ENCODE data around the gene STX17. TPM values are rescaled to one million over a fixed set of nuclear protein-coding genes. Genes with fewer than 3 reads are reported as not detected.
"Not testable (repeated sequence)": the region's sequence is repeated elsewhere in the genome, so short reads cannot be mapped to it uniquely, and the experiment has no call there.

The STX17 gene
- 11.0 TPM for polyA plus RNA-seq (2013, experiment 1 of 2; ENCODE audit: insufficient read length)
- 11.0 TPM for polyA plus RNA-seq (2013, experiment 2 of 2; ENCODE audit: insufficient read length)

- DNase-seq = peak; percentile 71
Measured at GRCh38 chr9:99906403-99907207, at the start of gene STX17. Gene STX17 (plus strand): TSS chr9:99906654. CDS start chr9:99915240, 8,586 bp downstream.

- not testable (repeated sequence) for DNase-seq
Measured at GRCh38 chr9:99857576-99857975, 48.9 kb upstream of the STX17 start.

GRCh38 chr9:99858087-99858486 is 48.4 kb upstream of the STX17 start:
- DNase-seq = no peak

GRCh38 chr9:99859243-99859980 is 47.0 kb upstream of the STX17 start:
- peak; percentile 27 for DNase-seq

- no peak for DNase-seq
Measured at GRCh38 chr9:99860266-99860665, 46.2 kb upstream of the STX17 start.

GRCh38 chr9:99863955-99864354 is 42.5 kb upstream of the STX17 start:
- no peak for DNase-seq

GRCh38 chr9:99866398-99866797 is 40.1 kb upstream of the STX17 start:
- DNase-seq = no peak

DNA sequence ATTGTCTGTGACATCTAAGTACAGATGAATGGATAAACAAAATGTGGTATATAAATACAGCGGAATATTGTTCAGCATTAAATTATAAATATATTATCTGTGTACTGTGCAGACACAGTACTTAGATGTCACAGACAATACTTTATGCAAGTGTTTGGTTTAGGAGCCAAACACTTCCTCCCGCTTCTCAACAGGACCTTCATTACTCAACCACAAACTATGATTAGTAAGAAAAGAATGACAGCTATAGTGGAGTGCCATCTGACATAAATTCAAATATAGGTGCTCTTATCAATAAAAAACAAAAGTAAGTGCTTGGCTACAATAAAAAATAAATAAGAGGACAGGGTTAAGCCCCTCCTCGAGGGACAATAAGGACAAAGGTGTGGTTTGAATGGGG is 38.9 kb upstream of the STX17 start:
- peak; percentile 32 for DNase-seq

DNA sequence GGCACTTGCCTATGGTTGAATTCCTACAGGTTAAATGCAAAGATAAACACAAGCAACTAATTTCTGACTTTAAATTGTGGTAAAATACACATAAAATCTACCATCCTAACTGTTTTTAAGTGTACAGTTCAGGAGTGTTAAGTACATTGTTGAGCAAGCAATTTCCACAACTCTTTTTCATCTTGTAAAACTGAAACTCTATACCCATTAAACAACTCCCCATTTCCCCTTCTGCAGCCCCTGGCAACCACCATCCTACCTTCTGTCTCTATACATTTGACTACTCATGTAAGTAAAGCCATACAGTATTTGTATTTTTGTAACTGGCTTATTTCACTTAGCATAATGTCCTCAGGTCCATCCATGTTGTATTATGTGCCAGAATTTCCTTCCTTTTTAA is 38.5 kb upstream of the STX17 start:
- no peak for DNase-seq

- DNase-seq = no peak
Measured at GRCh38 chr9:99868845-99869244, 37.6 kb upstream of the STX17 start.

DNA sequence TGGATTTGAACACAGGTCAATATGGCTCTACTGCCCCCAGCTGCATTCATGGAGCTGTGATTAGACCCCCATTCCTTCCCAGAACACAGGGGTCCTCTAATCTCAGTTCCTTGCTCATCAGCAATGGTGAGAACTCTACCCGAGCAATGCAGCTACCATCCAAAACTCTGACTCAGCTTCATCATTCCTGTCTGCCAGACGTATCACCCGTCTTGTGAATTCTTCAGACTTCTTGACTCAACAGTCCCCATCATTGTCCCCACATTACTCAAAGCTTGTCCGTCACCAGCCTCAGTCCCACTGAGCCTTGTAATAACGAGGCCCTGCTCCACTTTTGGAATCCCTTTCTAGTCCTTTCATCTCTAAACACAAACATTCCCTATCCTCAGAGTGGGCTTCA is 36.3 kb upstream of the STX17 start:
- peak; percentile 53 for DNase-seq

GRCh38 chr9:99873531-99873930 is 32.9 kb upstream of the STX17 start:
- DNase-seq = peak; percentile 44

DNA sequence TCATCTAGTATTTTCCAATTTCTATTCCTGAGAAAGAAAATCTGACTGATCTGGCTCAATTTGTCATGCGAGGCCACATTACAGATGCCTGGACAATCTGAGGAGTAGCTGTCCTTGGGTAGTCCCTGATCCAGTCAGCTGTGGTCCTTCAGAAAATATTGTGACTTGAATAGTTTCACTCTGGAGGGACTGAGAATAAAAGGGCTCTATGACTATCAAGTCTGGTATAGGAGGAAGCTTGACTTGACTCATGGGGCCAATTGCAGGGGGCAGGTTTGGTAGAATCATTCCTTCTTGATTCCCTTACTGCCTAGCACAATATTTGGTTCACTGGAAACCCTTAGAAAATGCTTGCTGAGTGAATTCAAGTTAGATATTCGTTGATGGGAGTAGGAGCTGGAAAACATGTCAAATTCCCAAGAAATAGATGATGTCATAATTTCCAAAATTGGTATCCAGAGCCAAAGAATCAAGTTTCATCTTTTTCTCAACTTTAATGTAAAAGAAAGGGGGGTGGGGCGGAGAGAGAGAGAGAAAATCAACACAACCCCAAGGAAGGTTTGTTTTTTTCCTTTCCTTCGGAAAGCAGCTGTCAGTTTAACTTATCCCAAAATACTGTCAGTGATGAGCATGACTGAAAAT is 32.4 kb upstream of the STX17 start:
- no peak for DNase-seq

DNA sequence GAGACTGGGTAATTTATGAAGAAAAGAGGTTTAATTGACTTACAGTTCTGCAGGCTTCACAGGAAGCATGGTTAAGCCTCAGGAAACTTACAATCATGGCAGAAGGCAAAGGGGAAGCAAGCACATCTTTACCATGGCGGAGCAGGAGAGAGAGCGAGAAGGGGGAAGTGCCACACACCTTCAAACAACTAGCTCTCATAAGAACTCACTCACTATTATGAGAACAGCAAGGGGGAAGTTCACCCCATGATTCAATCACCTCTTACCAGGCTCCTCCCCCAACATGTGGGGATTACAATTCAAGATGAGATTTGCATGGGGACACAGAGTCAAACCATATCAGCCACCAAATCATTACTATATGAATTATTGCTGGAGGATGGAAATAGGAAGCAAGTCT is 30.3 kb upstream of the STX17 start:
- no peak for DNase-seq

DNA sequence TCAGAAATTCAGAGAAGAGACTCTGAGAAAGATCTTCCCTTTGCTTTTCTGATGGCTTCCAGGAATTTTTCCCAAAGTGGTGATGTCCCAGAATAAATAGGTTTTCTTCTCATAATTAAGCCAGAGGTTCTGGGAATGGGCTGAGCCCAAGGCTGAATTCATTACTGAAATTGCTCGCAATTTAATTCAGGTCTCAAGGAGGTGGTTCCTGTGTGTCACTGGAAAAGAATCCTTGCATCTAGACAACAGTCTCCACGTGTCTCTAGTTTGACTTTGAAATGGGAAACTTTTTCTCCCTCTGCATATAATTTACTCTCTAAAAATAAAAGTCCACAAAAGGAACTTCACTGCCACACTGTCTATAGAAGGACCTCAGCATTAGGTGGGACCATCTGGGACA is 27.8 kb upstream of the STX17 start:
- peak; percentile 37 for DNase-seq

- DNase-seq = no peak
Measured at GRCh38 chr9:99881769-99882168, 24.7 kb upstream of the STX17 start.

DNA sequence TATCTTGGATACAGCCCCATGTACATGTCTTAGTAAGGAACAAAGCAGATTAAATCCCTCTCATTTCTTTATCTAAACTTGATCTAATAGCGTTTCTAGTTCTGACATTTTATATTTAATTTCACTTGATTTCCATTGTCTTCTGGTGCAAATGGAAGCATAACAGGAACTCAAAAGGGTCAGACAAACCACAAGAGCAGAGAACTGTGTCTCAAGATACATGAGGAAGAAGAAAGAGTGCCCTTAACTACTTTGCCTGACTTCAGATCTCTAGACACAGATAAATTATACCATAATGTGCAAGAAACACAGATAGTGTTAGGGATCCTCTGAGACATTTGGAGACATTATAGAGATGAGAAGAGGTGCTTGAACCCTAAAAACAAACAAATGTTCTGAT is 20.7 kb upstream of the STX17 start:
- no peak for DNase-seq

DNA sequence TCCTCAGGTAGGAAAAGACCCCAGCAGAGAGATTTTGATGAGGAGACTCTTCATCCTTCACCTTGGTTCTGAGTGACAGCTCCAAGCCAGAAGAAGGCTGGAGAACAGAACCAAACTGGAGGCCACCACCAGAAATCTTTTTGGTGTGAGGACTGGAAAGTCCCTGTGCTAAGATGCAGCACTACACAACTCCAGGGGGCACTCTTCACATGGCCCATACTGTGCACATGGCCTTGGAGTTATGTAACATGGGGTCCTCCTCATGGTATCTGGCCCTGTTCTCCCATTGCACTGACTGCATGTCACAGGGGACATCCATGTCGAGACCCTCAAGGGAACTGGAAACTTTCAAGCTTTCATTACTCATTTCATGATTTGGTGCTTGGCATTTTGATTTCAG is 17.3 kb upstream of the STX17 start:
- DNase-seq = no peak

GRCh38 chr9:99894826-99895225 is 11.6 kb upstream of the STX17 start:
- DNase-seq = no peak

DNA sequence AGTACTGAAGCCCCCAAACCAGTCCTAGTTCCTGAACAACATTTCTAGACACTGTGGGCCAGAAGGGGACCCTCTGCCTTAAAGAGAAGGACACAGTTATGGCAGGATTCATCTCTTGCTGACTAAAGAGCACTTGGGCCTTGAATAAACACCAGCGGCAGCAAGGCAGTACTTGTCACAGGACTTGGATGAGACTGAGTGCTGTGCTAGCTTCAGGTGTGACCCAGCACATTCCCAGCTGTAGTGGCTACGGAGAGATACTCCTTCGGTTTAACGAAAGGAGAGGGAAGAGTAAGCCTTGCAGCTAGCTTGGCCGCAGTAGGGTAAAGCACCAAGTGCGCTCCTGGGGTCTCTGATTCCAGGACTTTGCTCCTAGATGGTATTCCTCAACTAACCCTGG is 10.9 kb upstream of the STX17 start:
- DNase-seq = no peak

GRCh38 chr9:99896119-99896518 is 10.3 kb upstream of the STX17 start:
- DNase-seq = no peak

DNA sequence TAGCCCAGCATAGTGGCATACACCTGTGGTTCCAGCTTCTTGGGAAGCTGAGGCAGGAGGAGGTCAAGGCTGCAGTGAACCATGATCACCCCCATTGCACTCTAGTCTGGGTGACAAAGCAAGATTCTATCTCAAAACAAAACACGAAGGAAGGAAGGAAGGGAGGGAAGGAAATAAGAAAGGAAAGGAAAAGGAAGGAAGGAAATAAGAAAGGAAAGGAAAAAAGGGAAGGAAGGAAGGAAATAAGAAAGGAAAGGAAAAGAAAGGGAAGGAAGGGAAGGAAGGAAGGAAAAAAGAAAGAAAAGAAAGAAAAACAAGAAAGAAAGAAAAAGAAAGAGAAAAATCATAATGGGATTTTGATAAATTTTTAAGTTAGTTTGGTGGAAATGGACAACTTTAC is 3.1 kb upstream of the STX17 start:
- no peak for DNase-seq

- DNase-seq = no peak
Measured at GRCh38 chr9:99905833-99906402, 536 bp upstream of the STX17 start.

Measured in fibroblast of skin of abdomen (primary cell).